CD4-positive, alpha-beta T cell treated with Interleukin-10 for 1 hour (primary cell): Measurements from ENCODE around the gene CEP78.

Experiments used
- DNase-seq: peaks from one replicate; pipeline ENCODE4 v3.0.0-alpha.2; 2020

CEP78 gene

DNA sequence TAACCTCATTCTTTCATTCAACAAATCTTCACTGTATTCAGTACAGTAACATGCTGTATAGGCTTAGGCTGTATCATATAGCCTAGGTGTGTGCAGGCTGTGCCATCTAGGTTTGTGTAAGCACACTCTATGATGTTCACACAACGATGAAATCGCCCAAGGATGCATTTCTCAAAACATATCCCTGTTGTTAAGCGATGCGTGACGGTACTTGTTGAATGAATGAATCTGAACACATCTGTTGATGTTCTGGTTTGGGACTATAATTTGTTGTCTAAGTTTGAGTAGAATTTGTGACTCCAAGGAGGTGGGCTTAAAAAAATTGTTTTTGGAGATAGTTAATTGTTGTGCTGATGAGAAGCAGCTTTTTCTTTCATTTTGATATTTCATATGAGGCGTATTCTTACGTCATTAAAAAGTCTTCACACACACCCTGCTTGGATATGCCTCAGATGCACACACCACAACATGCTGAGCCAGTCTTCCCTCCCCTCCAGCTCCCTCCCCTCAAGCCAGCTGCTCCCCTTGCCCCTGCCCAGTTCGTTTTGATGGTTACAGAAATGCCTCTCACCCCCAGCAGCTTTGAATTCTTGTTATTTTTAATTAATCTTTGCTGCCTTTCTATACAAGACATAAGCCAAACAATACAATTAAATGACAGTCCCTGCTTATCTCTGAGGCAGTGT lies 55.5 kb downstream of the CEP78 start:
- no peak for DNase-seq

DNA sequence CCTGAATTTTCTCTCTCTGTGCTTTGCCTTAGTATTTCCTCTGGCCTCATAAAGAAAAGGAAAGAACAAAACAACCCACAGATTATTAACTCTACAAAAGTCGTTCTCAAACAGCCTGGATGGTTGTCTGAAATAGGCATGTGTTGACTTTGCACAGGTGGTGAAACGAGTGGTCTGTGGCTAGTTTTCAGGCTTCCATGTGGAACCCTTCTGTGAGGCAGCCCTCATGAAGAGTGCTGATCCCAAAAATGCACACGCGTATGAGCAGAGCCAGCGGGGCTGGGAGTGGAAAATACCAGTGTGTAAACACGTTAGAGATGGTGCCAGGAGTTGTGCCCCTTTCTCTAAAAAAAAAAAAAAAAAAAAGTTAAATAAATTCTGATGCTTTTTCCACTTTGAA lies 56.2 kb downstream of the CEP78 start:
- DNase-seq, result no peak

DNA sequence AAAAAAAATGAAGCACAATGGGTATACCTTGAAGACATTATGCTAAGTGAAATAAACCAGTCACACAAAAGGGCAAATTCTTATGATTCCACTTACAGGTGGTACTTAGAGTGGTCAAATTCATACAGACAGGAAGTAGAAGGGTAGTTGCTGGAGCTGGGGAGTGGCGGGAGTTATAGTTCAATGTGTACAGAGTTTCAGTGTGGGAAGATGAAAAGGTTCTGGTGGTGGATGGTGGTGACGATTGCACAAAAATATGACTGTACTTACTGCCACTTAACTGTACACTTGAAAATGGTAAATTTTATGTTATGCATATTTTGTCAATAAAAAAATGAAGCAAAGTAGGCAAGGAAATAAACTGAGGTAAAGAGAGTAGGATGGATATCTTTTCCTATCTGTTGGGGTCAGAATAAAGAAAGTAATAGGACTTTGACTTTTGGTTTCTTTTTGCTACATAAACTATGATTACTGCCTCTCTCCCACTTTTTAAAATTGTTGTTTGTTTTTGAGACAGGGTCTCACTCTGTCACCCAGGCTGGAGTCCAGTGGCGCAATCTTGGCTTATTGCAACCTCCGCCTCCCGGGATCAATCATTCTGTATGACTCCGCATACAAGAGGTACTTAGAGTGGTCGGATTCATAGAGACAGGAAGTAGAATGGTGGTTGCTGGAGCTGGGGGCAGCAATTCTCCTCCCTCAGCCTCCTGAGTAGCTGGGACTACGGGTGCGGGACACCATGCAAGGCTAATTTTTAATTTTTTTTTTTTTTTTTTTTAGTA lies 57.0 kb downstream of the CEP78 start:
- peak; percentile 23 for DNase-seq

DNA sequence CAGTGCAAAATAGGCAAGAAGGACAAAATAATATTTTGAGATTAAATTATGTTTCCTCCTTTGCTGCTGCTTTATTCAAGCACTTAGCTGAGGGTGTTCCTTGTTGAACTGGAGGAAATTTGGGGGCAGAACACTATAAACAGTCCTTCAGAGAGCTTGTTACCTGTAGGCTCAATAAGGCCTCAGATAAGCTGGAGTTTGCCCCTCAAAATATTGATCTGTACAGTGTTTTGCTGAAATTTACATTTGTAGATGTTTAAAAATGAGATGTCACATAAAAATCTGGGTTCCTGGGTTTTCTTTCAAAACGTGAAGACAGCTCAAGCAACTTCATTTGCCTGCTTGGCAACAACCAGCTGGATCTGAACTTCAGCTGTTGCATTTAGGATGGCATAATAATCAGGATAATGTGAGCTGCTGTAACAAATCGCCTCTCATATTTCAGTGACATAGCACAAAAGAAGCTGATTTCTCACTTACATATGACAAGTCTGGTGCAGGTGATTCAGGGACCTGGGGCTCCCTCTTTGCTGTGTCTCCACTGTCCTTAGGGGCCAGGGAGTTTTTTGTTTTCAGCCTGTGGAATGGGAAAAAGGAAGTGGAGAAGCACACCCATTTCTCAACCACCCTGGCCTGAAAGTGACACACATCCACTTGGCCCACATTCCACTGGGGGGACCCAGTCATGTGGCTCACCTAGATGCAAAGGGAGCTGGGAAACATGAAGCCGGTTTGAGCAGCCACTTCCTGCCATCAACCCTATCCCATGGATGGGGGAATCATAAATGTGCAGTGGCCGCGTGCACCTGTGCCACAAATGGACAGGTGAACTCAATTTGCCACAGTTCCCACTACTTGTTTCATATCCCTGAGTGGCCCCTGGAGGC lies 58.7 kb downstream of the CEP78 start:
- no peak for DNase-seq

DNA sequence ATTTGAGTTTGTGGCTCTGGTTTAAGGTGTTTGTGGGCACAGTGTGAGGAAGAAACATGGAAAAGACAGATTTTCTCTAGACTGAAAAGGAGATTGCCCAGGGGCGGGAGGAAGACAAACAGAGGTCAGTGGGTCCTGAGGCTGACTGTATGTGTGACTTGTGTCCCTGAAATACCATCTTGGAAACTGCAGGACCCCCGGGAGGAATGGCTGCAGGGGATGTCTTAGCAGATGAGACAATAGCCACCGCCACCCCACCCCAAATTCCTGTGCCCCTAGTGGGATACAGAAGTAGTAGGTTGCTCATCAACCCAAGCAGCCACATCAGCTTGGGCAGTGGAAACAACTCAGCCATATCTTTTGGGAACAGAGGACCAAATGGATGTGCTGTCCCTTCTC lies 59.3 kb downstream of the CEP78 start:
- DNase-seq, result no peak

DNA sequence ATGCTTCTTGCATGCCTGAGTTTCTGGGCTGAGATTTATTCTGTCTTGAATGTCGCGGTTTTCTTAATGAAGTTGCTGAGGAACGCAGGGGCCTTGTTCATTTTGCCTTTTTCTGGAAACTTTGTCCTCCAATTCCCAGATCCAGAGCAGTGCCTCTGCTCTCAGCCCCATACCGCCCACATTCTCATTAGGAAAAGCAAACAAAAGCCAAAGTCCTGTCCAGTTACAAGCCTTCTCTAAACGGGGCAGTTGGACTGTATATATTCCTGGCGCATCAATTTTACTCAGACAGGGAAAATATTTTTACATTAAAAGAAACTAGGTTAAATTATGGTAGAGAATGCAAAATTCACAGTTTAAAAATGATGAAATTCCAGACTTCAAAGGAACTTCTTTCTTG lies 59.9 kb downstream of the CEP78 start:
- no peak for DNase-seq

DNA sequence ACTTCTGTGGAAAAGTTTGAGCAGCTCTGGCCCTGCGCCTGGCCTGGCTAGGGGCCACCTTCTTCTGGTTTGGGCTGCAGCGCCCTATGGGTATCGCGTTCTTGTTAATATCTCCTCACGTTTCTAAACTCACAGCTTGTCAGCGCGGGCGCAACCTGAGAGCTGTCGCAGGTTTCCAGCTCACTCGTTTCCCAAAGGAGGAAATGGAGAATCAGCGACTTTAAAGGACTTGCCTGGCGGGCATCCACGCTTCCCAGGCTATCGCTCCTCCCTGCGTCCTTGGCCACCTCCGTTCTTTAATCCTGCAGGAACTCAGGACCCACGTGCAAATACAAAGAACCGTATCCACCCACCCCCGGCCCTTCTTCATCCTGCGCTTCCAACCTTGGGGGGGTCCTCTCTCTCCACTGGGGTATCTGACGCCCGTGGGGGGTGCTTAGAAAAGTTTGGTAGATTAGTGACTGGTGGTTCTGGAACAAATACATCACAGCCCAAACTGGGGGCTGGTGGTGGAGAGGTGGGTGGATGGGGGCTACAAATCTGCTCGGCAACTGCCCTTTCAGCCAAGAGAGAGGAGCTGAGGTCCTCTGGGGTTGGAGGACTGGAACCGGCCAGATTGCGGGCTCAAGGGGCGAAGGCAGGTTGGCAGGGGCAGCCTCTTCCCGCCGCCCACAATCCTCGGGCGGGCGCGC lies 60.5 kb downstream of the CEP78 start:
- DNase-seq, result no peak

DNA sequence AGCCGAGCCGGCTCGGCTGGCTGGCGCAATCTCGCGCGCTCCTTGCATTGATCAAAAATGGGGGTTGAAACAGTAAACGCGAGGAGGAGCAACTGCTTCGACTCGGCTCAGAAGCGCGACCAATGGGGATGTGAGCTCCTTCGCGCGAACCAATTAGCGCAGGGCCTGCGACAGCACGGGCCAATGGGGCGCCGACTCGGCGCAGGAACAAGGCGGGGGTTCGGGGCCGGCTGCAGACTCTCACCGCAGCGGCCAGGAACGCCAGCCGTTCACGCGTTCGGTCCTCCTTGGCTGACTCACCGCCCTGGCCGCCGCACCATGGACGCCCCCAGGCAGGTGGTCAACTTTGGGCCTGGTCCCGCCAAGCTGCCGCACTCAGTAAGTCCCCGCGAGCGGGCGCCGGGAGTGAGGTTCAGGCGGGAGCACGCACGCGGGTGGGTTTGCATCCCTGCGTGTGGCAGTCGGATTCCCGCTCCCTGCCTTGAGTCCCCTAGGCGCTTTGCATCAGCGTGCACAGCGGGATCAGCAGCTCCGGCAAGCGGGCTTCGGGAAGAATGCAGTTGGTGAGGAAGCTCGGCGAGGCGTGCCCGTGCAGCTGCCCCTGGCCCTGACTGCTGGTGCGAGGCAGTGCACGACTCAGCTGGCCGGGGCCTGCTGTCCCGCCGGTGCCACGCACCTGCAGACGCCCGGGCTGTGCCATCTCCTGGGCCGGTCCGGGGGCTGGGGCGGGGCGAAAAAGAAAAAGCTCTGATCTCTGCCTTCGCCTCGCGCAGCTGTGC lies 61.2 kb downstream of the CEP78 start, which contains the start of gene PSAT1:
Gene PSAT1, plus strand, starts transcription at position 233 of the 779 bp plus-strand sequence. Its CDS starts 86 bp downstream, at position 319.
- DNase-seq, result peak; percentile 91

DNA sequence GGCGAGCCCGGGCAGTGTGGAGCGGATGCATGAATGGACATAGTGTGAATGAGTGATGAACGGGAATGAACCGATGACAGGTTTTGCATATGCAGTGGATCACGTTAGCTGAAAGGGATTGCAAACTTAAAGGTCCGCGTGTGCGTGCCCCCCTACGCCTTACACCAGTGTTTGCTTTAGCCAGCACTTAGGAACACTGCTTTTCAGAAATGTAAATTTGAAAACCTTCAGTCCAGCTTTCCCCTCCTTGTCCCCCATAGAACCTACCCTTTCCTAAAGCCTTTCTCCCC lies 61.7 kb downstream of the CEP78 start:
- DNase-seq, result no peak

DNA sequence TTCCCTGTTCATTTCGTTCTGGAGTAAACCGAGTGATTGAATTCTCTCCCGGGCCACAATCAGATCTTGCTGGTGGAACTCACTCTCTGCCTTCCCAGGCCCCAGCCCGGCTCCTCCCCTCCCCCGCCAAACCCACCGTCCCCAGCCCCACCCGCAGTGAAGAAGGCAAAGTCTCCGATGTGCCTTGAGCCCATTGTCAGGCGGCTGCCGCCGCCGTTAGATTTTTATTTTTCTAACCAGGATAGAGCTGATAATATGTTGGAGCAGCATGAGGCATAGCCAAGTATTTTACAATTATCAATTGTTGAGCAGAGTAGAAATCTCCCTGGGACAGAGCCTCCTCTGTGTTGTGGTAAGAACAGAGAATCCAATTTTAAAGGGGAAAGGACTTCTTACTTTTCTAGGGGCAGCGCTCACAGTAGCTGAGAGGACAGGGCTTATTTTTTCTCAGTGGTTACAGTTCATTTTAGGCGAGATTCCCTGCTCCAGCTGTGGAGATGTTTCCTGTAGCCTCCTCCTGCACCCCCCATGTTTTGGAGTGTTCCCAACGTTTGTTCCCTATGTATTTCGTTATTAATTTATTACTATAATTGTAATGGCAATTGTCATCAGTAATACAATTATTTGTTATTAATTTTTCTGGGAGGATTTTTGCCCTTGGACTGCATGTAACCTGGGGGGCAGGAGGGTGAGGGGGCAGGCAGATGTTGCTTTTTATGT lies 62.3 kb downstream of the CEP78 start:
- DNase-seq, result no peak

DNA sequence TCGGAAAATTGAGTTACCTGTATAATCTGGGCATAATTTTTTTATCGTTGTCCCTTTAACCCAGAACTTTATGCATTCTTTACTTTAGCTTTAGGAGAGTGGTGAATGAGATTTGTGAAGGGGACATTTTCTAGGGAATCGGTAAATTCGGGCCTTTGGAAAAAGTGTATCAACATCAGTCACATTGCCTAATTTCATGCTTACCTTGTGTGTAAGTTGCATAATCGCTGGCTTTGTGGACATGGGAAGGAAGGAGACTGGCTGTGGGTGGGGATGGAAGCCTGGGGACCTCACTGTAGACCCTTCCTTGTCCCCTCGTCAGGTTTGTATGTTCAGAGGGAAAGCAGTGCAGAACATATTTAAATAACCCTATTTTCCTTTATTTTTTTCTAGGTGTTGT lies 64.3 kb downstream of the CEP78 start:
- no peak for DNase-seq

DNA sequence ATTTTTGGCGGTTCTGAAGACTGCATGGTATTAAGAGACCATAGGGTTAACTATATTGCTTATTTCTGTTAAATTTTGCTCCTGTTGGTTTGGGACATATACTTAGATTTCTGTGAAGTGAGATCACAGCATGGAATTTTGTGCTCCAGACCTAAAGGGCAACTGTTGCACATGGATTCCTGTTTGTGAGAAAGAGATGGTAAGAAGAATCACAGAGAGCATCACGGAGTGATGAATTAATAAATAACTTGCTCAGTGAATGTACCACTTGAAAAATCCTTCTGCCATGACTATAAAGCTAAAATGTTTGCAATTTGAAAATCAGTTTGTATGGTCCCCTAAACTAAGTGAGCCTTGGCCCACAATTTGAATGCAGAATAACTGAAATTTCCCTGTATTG lies 65.6 kb downstream of the CEP78 start:
- DNase-seq, result no peak

DNA sequence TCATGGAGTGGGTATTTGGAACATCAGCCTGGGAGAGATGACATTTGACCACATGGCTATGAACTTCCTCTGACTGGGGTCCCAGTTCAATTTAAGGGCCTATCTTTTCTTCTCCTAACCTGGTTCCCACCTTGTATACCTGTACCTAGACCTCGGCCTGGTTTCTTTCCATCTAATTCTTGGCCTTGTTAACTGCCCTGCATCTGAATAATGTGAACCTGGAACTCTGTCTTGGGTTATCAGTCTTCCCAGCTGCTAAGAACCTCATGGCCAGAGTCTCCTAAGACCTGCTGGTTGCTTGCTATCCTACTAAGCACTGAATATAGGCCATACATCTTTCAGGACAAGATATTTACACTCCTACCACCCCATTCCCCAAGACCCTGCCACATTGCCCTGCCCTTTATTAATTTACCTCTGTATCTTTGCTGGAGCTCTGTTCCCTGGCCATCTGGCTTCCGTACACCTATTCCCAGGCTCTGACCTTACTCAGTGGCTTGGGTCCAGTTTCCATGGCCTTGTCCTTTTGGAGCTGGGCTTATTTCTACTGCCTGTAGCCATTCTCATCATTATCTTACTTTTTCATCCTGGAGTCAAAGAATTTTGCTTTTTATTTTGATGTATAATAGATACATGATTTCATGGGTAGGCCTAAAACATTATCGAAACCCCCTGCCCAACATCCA lies 67.6 kb downstream of the CEP78 start:
- no peak for DNase-seq

DNA sequence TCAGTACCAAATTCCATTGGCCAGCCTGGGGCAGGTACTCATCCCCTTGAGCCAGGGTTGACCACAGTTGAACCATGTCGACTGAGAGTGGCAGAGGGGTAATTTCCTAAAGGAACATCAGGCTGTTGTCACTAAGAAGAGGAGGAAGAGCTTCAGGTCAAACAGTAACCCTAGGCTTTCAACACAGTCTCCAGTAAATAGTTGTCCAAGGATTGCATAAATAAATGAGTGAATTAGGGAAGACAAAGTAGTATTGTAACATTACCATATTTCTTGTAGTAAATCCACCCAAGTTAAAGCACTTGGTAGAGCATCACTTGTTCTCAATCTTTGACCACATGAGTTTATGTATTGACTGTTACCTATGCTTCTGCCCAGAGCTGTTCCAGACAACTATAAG lies 68.5 kb downstream of the CEP78 start:
- no peak for DNase-seq

DNA sequence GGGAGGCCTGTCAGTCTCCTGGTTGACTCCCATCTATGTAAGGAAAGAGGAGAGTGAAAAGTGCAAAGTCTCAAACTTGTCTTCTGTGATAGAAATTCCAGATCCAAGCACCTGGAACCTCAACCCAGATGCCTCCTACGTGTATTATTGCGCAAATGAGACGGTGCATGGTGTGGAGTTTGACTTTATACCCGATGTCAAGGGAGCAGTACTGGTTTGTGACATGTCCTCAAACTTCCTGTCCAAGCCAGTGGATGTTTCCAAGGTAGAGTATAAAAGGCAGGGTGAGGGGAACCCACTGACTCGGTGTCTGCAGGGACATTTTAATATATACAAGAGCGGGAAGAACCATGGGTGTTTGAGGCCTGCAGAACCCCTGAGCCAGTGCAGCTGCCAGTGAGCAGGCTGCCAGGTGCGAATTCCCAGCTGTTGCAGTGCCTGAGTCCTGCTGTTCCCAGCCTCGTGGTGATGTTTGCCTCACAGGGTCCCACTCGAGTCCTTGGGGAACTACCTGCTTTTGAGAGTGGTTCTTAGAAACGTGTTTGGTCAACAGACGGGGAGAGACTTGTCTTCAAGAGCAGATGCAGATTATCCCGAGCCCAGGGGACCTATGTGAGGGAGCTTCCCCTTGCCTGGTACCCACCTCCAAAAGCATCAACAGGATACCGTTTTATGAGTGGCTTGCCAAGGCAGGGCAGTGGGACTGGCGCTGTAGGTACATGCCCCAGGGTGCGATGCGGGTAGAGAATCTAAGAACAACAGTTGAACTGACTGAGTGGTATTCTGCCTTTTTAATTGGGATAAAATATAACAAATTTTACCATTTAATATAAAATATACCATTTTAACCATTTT lies 70.6 kb downstream of the CEP78 start:
- no peak for DNase-seq

DNA sequence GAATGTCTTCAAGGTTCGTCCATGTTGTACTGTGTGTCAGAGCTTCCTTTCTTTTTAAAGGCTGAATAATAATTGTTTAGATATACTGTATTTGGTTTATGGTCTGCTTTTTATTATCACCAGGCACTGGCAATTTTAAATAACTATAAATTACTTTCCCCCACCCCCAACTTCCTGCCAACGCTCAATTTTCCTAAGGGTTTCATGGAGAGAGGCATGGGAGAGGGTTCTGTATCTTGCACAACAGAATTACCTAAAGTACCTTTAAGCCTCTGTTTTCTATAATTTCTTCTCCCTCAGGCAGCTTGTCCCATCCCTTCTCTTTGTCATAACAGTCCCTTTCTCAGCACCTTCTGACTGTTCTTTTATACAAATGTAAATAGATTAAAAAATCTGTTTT lies 71.5 kb downstream of the CEP78 start:
- no peak for DNase-seq

DNA sequence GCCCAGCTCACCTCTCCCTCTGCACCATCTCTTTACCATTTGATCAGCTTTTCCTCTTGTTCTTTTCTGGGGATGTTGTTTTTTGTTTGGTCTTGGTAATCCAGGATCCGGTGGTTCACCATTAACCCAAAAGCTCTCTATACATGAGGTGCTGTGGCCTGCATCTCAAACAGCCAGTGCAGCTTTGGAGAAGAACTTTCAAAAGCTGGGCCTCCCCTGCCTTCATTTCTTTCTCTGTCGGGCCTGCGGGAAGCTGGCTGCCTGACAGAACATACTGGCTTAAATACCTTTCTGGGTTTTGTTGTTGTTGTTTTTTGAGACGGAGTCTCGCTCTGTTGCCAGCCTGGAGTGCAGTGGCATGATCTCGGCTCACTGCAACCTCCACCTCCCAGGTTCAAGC lies 73.2 kb downstream of the CEP78 start:
- no peak for DNase-seq

DNA sequence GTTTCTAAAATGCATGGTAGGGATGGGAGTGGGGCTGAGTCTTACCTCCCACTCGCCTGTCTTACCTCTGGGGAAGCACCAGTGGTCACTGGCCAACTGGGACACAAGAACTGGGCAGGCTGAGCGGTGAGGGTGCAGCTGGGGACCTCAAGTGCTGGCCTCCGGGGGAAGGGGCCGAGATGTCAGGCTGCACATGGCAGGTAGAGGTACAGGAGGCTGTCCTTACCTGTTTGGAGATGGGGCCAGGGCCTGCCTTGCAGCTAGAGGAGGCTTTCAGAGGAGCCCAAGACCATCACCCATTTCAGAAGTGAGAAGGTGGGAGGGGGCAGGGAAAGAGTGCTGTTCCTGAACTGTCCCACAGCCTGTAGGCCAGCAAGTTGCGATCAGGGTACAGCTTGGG lies 75.2 kb downstream of the CEP78 start:
- no peak for DNase-seq

DNA sequence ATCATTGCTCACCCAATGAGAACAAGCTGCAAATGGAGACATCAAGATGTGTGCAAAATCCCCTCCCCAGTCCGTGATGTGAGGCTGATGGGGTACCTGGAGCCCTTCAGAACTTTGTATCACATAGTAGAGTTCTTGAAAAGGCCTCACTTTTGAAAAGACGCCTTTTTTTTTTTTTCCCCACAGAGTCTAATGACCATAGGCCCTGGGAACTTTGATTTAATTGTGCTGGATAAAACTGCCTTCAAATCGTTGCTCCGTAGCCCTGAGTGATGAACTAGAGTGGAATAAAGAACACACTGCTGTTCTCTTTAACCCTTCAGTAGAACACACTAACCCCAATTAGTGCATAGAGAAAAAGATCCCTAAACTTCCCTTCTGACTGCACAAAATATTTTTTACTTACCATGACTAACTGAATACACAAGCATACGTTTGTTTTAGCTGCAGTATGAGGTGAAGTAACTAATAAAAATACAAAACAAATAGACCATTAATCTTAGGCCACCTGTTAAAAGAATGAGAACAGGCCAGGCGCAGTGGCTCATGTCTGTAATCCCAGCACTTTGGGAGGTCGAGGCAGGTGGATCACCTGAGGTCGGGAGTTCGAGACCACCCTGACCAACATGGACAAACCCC lies 76.1 kb downstream of the CEP78 start:
- DNase-seq, result no peak

DNA sequence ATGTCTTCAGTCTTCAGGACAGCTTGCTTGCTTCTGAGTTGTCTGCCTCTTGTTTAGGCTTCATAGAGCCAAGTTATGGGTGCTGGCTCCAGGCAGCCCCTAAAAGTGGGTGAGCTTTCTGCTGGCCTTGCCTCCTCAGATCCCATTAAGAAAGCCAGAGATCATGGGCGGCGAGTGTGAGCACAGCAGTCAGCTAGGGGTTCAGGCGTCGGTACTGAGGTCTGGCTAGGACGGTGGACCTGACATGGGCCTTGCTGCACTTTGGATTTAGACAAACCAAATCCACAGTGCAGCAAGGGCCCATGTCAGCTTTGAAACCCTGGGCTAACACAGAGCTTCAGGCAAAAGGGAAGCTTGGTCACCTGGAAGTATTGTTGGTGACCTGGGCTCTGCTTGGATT lies 78.7 kb downstream of the CEP78 start:
- no peak for DNase-seq
